Measurements from ENCODE around the gene MGP.

DNA sequence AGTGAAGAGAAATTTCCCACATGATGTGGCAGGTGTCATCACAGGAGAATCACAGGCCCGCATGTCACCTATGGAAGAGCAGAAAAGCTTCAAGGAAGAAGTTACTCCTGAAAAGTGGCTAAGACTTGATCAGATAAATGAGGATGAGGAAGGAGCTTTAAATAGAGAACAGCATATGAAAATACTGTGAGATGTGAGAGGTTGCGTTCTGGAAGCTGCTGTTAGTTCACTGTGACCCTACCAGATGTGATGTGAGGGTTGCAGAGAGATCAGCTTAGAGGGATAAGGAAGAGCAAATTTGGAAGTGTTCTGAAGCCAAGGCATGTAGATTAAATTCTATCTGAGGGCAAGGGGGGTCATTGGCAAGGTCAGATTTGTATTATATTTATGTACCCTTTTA is 35.6 kb upstream of the MGP start:
- TF ChIP-seq PPARA (CRISPR knock-in tag; IDR thresholded peaks at IDR 0.05; ENCODE audit: borderline replicate concordance) (no peak), ESRRG (CRISPR knock-in tag; IDR thresholded peaks at IDR 0.05) (no peak), GLIS3 (CRISPR knock-in tag; IDR thresholded peaks at IDR 0.05) (no peak), RARB (CRISPR knock-in tag; IDR thresholded peaks at IDR 0.05) (no peak), ISL1 (CRISPR knock-in tag; IDR thresholded peaks at IDR 0.05) (no peak), PATZ1 (CRISPR knock-in tag; IDR thresholded peaks at IDR 0.05; ENCODE audit: borderline replicate concordance) (no peak), ZC3H10 (CRISPR knock-in tag; IDR thresholded peaks at IDR 0.05) (no peak), CREB5 (CRISPR knock-in tag; IDR thresholded peaks at IDR 0.05; ENCODE audit: low read depth) (no peak), CSRNP3 (CRISPR knock-in tag; IDR thresholded peaks at IDR 0.05) (no peak), ZNF565 (CRISPR knock-in tag; conservative IDR thresholded peaks at IDR 0.05; ENCODE audit: low read depth) (no peak), ZFP30 (CRISPR knock-in tag; IDR thresholded peaks at IDR 0.05) (no peak), ARNTL (CRISPR knock-in tag; IDR thresholded peaks at IDR 0.05; ENCODE audit: borderline replicate concordance, low read depth) (no peak), CSDC2 (CRISPR knock-in tag; IDR thresholded peaks at IDR 0.05) (no peak)

All from SK-N-SH treated with all-trans-retinoic acid at 6 μM for 48 hours (cell line).